Measurements from ENCODE around the gene HOXA3.

DNA sequence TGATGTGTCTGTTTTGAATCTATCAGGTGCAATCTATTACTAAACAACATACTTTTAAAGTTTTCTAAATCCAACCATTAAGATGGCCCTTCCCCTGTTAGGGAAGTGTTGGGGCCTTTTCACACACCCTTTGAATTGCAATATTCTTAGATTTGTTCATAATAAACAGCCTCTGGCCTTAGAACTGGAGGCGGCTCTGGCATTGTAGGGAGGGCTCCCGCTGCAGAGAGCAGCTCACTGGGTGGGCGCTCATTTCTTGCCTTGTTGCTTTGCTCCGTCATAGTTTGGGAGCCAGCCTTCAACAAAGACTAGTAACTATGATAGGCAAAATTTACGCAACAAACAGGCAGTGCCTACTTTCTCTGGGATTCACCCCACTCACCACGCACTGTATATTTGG lies 26.0 kb upstream of the HOXA3 start:
- TF ChIP-seq POLR2AphosphoS5 (IDR thresholded peaks at IDR 0.05): peak; percentile 22 to 69 (median 34)
- TF ChIP-seq, protein P1, sequence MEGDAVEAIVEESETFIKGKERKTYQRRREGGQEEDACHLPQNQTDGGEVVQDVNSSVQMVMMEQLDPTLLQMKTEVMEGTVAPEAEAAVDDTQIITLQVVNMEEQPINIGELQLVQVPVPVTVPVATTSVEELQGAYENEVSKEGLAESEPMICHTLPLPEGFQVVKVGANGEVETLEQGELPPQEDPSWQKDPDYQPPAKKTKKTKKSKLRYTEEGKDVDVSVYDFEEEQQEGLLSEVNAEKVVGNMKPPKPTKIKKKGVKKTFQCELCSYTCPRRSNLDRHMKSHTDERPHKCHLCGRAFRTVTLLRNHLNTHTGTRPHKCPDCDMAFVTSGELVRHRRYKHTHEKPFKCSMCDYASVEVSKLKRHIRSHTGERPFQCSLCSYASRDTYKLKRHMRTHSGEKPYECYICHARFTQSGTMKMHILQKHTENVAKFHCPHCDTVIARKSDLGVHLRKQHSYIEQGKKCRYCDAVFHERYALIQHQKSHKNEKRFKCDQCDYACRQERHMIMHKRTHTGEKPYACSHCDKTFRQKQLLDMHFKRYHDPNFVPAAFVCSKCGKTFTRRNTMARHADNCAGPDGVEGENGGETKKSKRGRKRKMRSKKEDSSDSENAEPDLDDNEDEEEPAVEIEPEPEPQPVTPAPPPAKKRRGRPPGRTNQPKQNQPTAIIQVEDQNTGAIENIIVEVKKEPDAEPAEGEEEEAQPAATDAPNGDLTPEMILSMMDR (IDR thresholded peaks at IDR 0.05): no peak
